ENCODE measurements around the gene EPHB2. TPM values are rescaled to one million over a fixed set of nuclear protein-coding genes. Genes with fewer than 3 reads are reported as not detected.

The EPHB2 gene
- polyA plus RNA-seq, 4 donors = 1.1 to 52.5 (median 15.8) TPM

- no peak overlapping the region for H3K4me3 ChIP-seq (ENCODE audit: low read depth in 1 of 3, low read length in 3 of 3)
- peaks cover 0 to 70% (median 2%) of the 10 kb centered on the region in 3 donors for H3K36me3 ChIP-seq (ENCODE audit: control insufficient read depth in 3 of 3, insufficient read depth in 2 of 3, low read depth in 1 of 3, low read length in 3 of 3)
- H3K27ac ChIP-seq (ENCODE audit: low read depth in 1 of 3, low read length in 2 of 3) = no peak overlapping the region
- peaks cover 0 to 18% (median 8%) of the 10 kb centered on the region in 3 donors for H3K4me1 ChIP-seq (ENCODE audit: control insufficient read depth in 3 of 3, insufficient read depth in 2 of 3, low read depth in 1 of 3, low read length in 2 of 3)
- FAIRE-seq = no peak
- no peaks in the 10 kb centered on the region for H3K27me3 ChIP-seq (ENCODE audit: control insufficient read depth in 3 of 3, insufficient read depth in 3 of 3, low read length in 3 of 3)
- no peak for DNase-seq
- no peaks in the 10 kb centered on the region for H3K9me3 ChIP-seq (ENCODE audit: control insufficient read depth in 2 of 2, insufficient read depth in 1 of 2, low read depth in 1 of 2, low read length in 1 of 2)
- WGBS, 3 donors = 86 to 92% (median 87%) methylated on average over 3 of the region's 3 CpGs
Observed at GRCh38 chr1:22793647-22794046, 83.0 kb downstream of the EPHB2 start.

DNA sequence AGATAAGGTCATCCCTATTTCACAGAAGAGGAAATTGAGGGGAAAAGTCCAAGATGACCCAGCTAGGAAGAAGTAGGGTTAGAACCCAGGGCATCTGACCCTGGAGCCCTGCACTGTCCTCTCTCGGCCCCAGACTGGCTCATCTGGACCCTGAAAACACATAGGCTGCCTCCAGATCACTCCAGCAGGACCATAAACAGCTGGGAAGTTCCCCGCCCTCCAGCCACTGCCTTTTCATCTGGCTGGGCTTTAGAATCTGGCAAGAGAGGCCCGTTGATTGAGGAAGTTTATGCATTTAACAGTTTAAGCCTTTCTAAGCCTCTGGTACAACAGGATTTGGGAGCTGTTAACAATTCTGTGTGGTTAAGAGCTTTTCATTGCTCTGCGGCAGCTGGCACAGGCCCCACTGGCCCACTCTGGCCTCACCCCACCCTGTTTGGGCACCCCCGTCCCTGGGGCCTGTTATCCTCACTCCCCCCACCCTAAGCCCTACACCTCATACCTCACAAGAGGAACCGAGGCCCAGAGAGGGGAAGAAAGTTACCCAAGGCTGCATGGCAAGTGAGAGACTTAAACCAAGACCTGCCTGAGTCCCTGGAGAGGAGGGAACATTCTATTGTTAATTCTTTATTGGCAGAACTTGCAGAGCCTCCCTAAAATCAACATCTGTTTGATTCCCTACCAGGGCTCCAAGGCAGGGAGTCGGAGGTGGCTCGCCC lies 84.2 kb downstream of the EPHB2 start:
- 33 to 40% (median 39%) methylated on average over 8 of the region's 8 CpGs for WGBS, 3 donors

GRCh38 chr1:22795366-22795714 lies 84.7 kb downstream of the EPHB2 start:
- H3K27me3 ChIP-seq (ENCODE audit: control insufficient read depth in 3 of 3, insufficient read depth in 3 of 3, low read length in 3 of 3) = no peaks in the 10 kb centered on the region
- no peak for FAIRE-seq
- no peak for DNase-seq
- WGBS, 3 donors = 64 to 73% (median 65%) methylated on average over 4 of the region's 4 CpGs
- no peaks in the 10 kb centered on the region for H3K9me3 ChIP-seq (ENCODE audit: control insufficient read depth in 2 of 2, insufficient read depth in 1 of 2, low read depth in 1 of 2, low read length in 1 of 2)
- H3K4me3 ChIP-seq (ENCODE audit: low read depth in 1 of 3, low read length in 3 of 3) = no peak overlapping the region
- peaks cover 0 to 8% (median 5%) of the 10 kb centered on the region in 3 donors for H3K4me1 ChIP-seq (ENCODE audit: control insufficient read depth in 3 of 3, insufficient read depth in 2 of 3, low read depth in 1 of 3, low read length in 2 of 3)
- H3K36me3 ChIP-seq (ENCODE audit: control insufficient read depth in 3 of 3, insufficient read depth in 2 of 3, low read depth in 1 of 3, low read length in 3 of 3) = peaks cover 0 to 76% (median 2%) of the 10 kb centered on the region in 3 donors
- H3K27ac ChIP-seq (ENCODE audit: low read depth in 1 of 3, low read length in 2 of 3) = no peak overlapping the region

More for the DNA sequence above, 84.2 kb downstream of the EPHB2 start:
- Histone ChIP-seq H3K27me3 (ENCODE audit: control insufficient read depth in 3 of 3, insufficient read depth in 3 of 3, low read length in 3 of 3) (no peaks in the 10 kb centered on the region), H3K36me3 (ENCODE audit: control insufficient read depth in 3 of 3, insufficient read depth in 2 of 3, low read depth in 1 of 3, low read length in 3 of 3) (peaks cover 0 to 74% (median 2%) of the 10 kb centered on the region in 3 donors), H3K4me3 (ENCODE audit: low read depth in 1 of 3, low read length in 3 of 3) (no peak overlapping the region), H3K27ac (ENCODE audit: low read depth in 1 of 3, low read length in 2 of 3) (peak overlapping the region in 2 of 3 donors; percentile 4 to 30), H3K9me3 (ENCODE audit: control insufficient read depth in 2 of 2, insufficient read depth in 1 of 2, low read depth in 1 of 2, low read length in 1 of 2) (no peaks in the 10 kb centered on the region), H3K4me1 (ENCODE audit: control insufficient read depth in 3 of 3, insufficient read depth in 2 of 3, low read depth in 1 of 3, low read length in 2 of 3) (peaks cover 0 to 13% (median 8%) of the 10 kb centered on the region in 3 donors)
- no peak for FAIRE-seq
- peak in 1 of 2 donors; percentile 41 for DNase-seq

- FAIRE-seq = no peak
- 71 to 76% (median 74%) methylated on average over 4 of the region's 4 CpGs for WGBS, 3 donors
- Histone ChIP-seq H3K4me1 (ENCODE audit: control insufficient read depth in 3 of 3, insufficient read depth in 2 of 3, low read depth in 1 of 3, low read length in 2 of 3) (peaks cover 0 to 3% (median 0%) of the 10 kb centered on the region in 3 donors), H3K4me3 (ENCODE audit: low read depth in 1 of 3, low read length in 3 of 3) (no peak overlapping the region), H3K27me3 (ENCODE audit: control insufficient read depth in 3 of 3, insufficient read depth in 3 of 3, low read length in 3 of 3) (no peaks in the 10 kb centered on the region), H3K9me3 (ENCODE audit: control insufficient read depth in 2 of 2, insufficient read depth in 1 of 2, low read depth in 1 of 2, low read length in 1 of 2) (no peaks in the 10 kb centered on the region), H3K36me3 (ENCODE audit: control insufficient read depth in 3 of 3, insufficient read depth in 2 of 3, low read depth in 1 of 3, low read length in 3 of 3) (peaks cover 0 to 81% (median 2%) of the 10 kb centered on the region in 3 donors), H3K27ac (ENCODE audit: low read depth in 1 of 3, low read length in 2 of 3) (no peak overlapping the region)
- no peak for DNase-seq
Observed at GRCh38 chr1:22796642-22797041, 86.0 kb downstream of the EPHB2 start.

DNA sequence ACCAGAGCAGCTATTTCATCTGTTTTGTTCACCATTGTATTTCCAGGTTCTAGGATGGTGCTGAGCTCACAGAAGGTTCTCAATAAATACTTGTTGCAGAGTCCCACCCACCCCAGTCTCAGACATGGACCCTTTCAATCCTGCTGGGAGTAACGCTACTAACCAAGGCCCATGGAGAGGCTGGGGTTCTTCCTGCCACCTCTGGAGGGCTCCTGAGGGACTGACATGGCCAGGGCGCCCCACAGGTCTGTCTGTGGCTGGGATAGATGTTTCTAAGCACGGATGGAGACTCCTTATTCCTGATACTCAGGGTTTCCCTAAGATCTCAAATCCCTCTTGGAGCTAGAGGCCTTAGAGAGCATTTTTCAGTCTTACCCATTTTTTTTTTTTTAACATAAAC lies 87.4 kb downstream of the EPHB2 start:
- no peak overlapping the region for H3K4me3 ChIP-seq (ENCODE audit: low read depth in 1 of 3, low read length in 3 of 3)
- peaks cover 0 to 3% (median 0%) of the 10 kb centered on the region in 3 donors for H3K4me1 ChIP-seq (ENCODE audit: control insufficient read depth in 3 of 3, insufficient read depth in 2 of 3, low read depth in 1 of 3, low read length in 2 of 3)
- DNase-seq (no peak), FAIRE-seq (no peak)
- WGBS, 3 donors = 68 to 72% (median 72%) methylated on average over 3 of the region's 3 CpGs
- H3K9me3 ChIP-seq (ENCODE audit: control insufficient read depth in 2 of 2, insufficient read depth in 1 of 2, low read depth in 1 of 2, low read length in 1 of 2) = no peaks in the 10 kb centered on the region
- no peak overlapping the region for H3K27ac ChIP-seq (ENCODE audit: low read depth in 1 of 3, low read length in 2 of 3)
- peaks cover 0 to 84% (median 2%) of the 10 kb centered on the region in 3 donors for H3K36me3 ChIP-seq (ENCODE audit: control insufficient read depth in 3 of 3, insufficient read depth in 2 of 3, low read depth in 1 of 3, low read length in 3 of 3)
- no peaks in the 10 kb centered on the region for H3K27me3 ChIP-seq (ENCODE audit: control insufficient read depth in 3 of 3, insufficient read depth in 3 of 3, low read length in 3 of 3)

GRCh38 chr1:22799971-22800370 lies 89.3 kb downstream of the EPHB2 start:
- DNase-seq (no peak), FAIRE-seq (no peak)
- Histone ChIP-seq H3K36me3 (ENCODE audit: control insufficient read depth in 3 of 3, insufficient read depth in 2 of 3, low read depth in 1 of 3, low read length in 3 of 3) (peaks cover 0 to 83% (median 2%) of the 10 kb centered on the region in 3 donors), H3K4me1 (ENCODE audit: control insufficient read depth in 3 of 3, insufficient read depth in 2 of 3, low read depth in 1 of 3, low read length in 2 of 3) (peaks cover 0 to under 1% (median 0%) of the 10 kb centered on the region in 3 donors), H3K27ac (ENCODE audit: low read depth in 1 of 3, low read length in 2 of 3) (no peak overlapping the region), H3K4me3 (ENCODE audit: low read depth in 1 of 3, low read length in 3 of 3) (no peak overlapping the region), H3K9me3 (ENCODE audit: control insufficient read depth in 2 of 2, insufficient read depth in 1 of 2, low read depth in 1 of 2, low read length in 1 of 2) (no peaks in the 10 kb centered on the region), H3K27me3 (ENCODE audit: control insufficient read depth in 3 of 3, insufficient read depth in 3 of 3, low read length in 3 of 3) (no peaks in the 10 kb centered on the region)
- 81 to 82% (median 82%) methylated on average over 16 of the region's 16 CpGs for WGBS, 3 donors

DNA sequence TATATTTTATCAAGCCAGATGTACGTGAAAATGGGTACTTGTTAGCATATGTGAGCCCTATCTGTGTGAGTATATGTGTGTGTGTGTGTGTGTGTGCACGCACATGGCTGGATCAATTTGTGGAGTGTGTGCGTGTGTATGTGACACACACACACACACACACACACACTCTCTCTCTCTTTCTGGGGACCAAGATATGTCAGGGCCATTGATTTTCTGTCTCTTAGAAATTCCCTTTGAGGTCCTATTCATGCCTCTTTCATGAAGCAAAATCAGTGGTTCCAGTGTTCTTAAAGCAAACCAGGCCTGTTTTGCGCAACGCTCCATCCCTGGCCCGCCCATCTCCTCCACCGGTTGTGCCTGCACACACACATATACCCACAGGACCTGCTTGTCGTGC lies 90.0 kb downstream of the EPHB2 start:
- 78 to 83% (median 82%) methylated on average over 8 of the region's 8 CpGs for WGBS, 3 donors
- Histone ChIP-seq H3K36me3 (ENCODE audit: control insufficient read depth in 3 of 3, insufficient read depth in 2 of 3, low read depth in 1 of 3, low read length in 3 of 3) (peaks cover 0 to 88% (median 2%) of the 10 kb centered on the region in 3 donors), H3K27me3 (ENCODE audit: control insufficient read depth in 3 of 3, insufficient read depth in 3 of 3, low read length in 3 of 3) (no peaks in the 10 kb centered on the region), H3K27ac (ENCODE audit: low read depth in 1 of 3, low read length in 2 of 3) (no peak overlapping the region), H3K4me3 (ENCODE audit: low read depth in 1 of 3, low read length in 3 of 3) (no peak overlapping the region), H3K4me1 (ENCODE audit: control insufficient read depth in 3 of 3, insufficient read depth in 2 of 3, low read depth in 1 of 3, low read length in 2 of 3) (no peaks in the 10 kb centered on the region), H3K9me3 (ENCODE audit: control insufficient read depth in 2 of 2, insufficient read depth in 1 of 2, low read depth in 1 of 2, low read length in 1 of 2) (no peaks in the 10 kb centered on the region)
- no peak for DNase-seq
- no peak for FAIRE-seq

DNA sequence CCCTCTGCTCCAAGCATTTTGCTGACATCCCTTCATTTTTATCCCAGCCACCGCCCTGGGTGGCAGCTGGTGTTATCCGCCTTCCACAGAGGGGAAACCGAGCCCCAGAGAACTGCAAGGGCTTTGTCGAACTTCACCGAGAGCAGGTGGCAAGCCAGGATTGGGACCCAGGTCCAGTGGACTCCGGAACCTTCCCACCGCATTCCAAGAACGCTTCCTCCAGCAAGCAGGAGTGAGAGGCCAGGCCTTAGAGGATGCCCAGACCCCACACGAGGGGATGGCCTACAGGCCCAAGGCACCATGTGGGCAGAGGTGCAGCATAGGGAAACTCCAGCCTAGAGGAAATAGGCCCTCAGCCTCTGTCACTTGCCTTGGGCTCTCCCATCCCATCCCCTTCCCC lies 90.7 kb downstream of the EPHB2 start:
- H3K9me3 ChIP-seq (ENCODE audit: control insufficient read depth in 2 of 2, insufficient read depth in 1 of 2, low read depth in 1 of 2, low read length in 1 of 2) = no peaks in the 10 kb centered on the region
- no peaks in the 10 kb centered on the region for H3K4me1 ChIP-seq (ENCODE audit: control insufficient read depth in 3 of 3, insufficient read depth in 2 of 3, low read depth in 1 of 3, low read length in 2 of 3)
- DNase-seq (no peak), FAIRE-seq (no peak)
- no peaks in the 10 kb centered on the region for H3K27me3 ChIP-seq (ENCODE audit: control insufficient read depth in 3 of 3, insufficient read depth in 3 of 3, low read length in 3 of 3)
- peaks cover 0 to 88% (median 2%) of the 10 kb centered on the region in 3 donors for H3K36me3 ChIP-seq (ENCODE audit: control insufficient read depth in 3 of 3, insufficient read depth in 2 of 3, low read depth in 1 of 3, low read length in 3 of 3)
- no peak overlapping the region for H3K27ac ChIP-seq (ENCODE audit: low read depth in 1 of 3, low read length in 2 of 3)
- WGBS, 3 donors = 82 to 87% (median 85%) methylated on average over 9 of the region's 9 CpGs
- H3K4me3 ChIP-seq (ENCODE audit: low read depth in 1 of 3, low read length in 3 of 3) = no peak overlapping the region
